ENCODE measurements around the gene PEMT.

GRCh38 chr17:17560975-17561374, 30.5 kb downstream of the PEMT start:
- TF ChIP-seq GATA2 (IDR thresholded peaks at IDR 0.05; ENCODE audit: low read depth, low read length) (no peak), GATA3 (IDR thresholded peaks at IDR 0.05; ENCODE audit: low read depth, low read length) (no peak)
